Fibroblast of pulmonary artery (primary cell): ENCODE measurements around the gene NPEPL1.

Source experiments
- DNase-seq: peaks from one replicate; pipeline ENCODE4 v3.0.0-alpha.2; 2010; ENCODE audit warnings: low read depth
- H3K4me3 ChIP-seq: replicated peaks from 2 replicates; pipeline ENCODE4 v1.5.1; 2011; ENCODE audit warnings: low read depth, mild to moderate bottlenecking, control low read depth, low read length, moderate library complexity
- TF ChIP-seq, protein P1 (sequence below): IDR thresholded peaks from 2 replicates; pipeline ENCODE4 v1.5.1; 2011; ENCODE audit warnings: mild to moderate bottlenecking, control low read depth, low read length, inconsistent platforms; ENCODE audit errors: missing control alignments

The NPEPL1 gene

DNA sequence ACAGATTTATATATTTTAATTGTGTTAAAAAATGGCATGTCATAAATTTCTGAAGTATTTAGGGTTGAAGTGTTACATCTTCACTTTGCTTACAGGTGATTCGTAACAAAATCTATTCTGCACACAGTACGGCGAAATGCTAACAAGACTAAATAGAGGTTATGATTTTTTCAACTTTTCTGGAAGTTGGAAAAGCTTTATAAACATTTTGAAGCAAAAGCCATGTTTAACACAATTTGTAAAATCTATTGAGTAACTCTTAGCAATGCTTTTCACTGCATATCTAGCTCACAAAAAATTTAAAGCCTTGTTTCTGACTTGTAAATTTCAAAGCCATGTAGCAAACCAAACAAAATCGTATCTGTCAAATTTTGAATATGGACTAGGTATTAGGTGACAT, 38.3 kb upstream of the NPEPL1 start:
- DNase-seq: no peak
- H3K4me3 ChIP-seq: no peak overlapping the region
- TF ChIP-seq, protein P1, sequence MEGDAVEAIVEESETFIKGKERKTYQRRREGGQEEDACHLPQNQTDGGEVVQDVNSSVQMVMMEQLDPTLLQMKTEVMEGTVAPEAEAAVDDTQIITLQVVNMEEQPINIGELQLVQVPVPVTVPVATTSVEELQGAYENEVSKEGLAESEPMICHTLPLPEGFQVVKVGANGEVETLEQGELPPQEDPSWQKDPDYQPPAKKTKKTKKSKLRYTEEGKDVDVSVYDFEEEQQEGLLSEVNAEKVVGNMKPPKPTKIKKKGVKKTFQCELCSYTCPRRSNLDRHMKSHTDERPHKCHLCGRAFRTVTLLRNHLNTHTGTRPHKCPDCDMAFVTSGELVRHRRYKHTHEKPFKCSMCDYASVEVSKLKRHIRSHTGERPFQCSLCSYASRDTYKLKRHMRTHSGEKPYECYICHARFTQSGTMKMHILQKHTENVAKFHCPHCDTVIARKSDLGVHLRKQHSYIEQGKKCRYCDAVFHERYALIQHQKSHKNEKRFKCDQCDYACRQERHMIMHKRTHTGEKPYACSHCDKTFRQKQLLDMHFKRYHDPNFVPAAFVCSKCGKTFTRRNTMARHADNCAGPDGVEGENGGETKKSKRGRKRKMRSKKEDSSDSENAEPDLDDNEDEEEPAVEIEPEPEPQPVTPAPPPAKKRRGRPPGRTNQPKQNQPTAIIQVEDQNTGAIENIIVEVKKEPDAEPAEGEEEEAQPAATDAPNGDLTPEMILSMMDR: no peak

DNA sequence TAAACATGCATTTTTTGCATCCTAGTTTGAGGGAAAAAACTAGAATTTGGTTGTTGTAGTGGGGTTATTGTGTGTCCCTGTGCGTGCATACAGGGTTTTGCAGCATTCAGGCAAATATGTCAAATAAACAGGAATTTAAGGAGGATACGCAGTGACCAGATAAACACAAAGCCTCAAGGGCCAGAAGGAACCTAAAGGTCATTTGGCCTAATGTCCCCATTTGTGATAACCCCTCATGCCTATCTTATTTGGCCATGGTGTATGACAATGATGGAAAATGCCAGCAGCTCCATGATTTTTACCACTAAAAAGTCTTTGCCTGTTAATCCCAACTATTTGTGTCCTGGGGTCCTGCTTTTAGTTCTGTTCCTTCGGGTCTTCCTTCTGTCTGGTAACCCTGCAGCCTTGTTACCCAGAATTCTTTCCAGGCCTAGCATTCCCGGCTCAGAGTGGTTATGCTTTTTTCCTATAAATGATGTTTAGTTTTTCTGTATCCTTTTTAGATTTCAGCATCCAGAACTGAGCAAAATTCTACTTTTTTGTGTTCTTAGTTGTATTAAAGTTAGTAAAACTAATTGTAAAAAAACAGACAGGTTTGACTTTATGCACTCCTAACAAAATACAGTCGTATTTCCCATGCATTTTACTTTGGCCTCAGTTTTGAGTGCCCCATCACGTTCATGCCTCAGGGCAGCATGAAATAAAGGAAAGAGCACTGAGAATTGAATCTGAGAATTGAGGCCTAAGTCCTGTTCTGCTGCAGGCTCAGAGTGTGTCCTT, 37.1 kb upstream of the NPEPL1 start:
- no peak overlapping the region for H3K4me3 ChIP-seq
- TF ChIP-seq, protein P1: no peak
- no peak for DNase-seq

DNA sequence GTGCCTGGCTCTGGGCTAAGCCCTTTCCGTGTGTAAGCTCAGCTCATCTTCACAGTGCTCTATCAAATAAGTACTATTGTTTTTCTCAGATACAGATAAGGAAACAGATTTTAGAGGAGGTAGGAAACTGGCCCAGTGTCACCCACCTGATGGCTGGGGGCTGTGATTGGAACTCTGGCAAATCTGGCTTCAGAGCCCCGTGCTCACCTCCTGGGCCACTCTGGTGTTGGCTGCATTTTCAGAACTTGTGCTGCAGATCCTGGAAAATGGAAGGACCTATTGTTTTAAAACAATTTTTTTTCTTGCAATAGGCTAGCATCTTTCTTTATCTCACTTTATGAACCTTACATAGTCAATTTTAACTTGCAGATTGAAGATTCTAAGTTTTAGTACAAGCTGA, 35.8 kb upstream of the NPEPL1 start:
- TF ChIP-seq, protein P1: no peak
- H3K4me3 ChIP-seq: no peak overlapping the region
- DNase-seq: no peak

DNA sequence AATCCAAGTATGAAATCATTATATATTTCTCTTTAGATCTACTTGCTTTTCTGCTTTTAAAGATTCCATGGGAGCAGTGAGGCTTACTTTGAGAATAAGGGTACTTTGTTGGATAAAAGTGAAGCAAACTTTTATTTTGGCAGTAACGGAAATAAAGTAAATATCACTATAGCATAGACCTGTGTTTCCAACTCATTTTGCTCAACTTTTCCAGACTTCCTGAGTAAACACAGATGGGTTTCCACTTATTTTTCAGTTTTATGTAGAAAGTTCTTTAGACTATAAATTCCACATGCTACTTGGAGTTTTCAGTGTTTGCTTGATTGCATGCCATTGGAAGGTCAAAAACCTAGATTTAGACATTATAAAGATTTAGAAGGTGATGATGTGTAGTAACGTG, 35.3 kb upstream of the NPEPL1 start:
- H3K4me3 ChIP-seq: no peak overlapping the region
- no peak for DNase-seq
- TF ChIP-seq, protein P1: no peak

DNA sequence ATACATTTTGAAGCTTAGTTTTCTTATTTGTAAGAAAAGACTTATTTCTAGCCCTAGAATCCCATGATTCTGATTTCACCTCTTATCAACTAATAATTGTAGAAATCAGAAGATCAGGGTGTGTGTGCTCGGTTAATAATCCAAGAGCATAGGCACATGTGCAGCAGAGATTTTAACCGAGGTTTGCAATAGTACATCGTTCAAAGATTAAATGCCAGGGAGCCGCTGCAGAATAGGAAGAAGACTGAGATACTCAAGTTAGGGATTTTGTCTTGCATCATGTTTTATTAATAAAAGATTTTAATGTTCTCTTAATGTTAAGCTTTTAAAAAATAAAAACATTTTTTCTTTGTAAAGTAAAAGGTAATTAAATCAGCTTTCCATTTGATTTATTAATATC, 34.6 kb upstream of the NPEPL1 start:
- H3K4me3 ChIP-seq: no peak overlapping the region
- no peak for DNase-seq
- TF ChIP-seq, protein P1: no peak

DNA sequence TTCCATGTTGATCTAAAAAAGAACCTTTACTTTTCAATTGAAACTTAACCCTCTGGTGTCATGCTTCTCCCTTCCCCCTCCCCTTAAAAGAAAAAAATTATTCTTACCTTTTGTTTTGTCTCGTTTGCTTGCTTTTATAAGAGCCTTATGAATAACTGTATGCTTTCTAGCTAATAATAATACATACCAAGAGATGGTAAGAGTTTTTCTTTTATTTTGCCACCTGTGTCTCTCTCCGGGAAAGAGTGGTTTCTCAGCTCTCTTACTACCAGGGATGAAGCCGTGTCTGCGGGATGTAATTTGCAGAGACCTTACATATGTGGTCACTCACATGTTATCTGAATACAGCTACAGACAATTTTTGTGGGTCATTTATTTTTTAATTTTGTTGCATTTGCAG, 33.8 kb upstream of the NPEPL1 start:
- DNase-seq: no peak
- TF ChIP-seq, protein P1: no peak
- no peak overlapping the region for H3K4me3 ChIP-seq

DNA sequence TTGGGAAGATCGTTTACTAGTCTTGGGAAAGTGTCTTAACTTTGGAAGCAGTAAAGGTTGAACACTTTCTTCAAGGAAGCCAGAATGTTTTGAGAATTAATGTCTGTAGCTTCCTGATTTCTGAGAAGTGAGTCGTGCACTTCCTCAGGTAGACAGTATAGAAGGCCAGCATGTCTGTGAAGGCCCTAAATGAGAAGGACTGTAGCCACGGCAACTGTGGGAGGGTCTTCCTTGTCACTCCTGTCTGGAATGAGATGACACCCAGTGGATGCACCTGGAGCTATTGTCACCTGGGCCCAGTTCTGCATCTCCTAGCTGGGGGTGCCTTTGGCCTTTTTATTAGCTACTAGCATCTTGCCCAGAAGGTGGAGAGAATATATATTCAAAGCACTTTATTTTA, 32.8 kb upstream of the NPEPL1 start:
- TF ChIP-seq, protein P1: no peak
- H3K4me3 ChIP-seq: no peak overlapping the region
- DNase-seq: no peak
